ENCODE data around the gene ZBED5. TPM values are rescaled to one million over a fixed set of nuclear protein-coding genes. Genes with fewer than 3 reads are reported as not detected.
A peak's percentile ranks its signal among the peaks of the same experiment; 100 is the strongest.

Gene ZBED5
- polyA plus RNA-seq, 3 donors: 8.1 to 45.8 (median 10.3) TPM

DNA sequence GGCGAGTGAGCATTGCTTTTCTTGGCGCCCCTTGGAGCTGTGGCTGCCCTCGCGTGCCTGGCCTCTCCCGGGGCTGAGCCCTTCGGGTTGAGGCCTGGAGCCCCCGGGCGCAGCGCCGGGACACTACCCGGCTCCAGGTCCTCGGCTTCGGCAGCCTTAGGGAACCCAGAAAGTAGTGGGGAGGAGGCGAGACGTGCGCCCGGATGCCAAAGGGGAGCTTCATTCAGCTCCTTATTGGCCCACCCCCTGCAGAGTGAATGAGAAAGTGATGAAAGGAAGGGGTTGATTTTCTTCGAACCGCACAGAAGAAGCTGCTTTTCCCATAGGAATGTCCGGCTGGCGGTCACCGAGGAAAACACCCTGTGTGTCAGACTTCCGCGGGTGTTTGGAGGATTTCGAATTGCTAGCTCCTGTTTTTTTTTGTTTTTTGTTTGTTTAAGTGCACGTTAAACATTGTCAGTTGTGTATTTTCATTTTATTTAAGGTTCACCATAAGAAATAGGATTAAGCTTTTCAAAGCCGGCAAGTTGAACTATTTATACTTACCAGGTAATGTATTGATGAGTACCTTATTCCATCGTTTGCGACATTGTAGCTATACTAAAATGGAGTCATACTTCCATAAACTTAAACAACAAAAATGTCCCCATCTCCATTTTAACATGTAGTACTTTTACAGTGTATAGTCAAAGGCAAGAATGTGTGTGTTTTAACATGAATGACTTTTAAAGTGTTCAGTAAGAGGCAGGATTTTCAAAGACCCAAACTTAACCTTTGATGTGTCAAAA, 48.3 kb downstream of the ZBED5 start:
- intact Hi-C loops (cut with micrococcal nuclease): loop anchor here (2.0 to 10.0 kb wide), 4 partner anchors 47 to 1035 kb away; partner anchors contain the start of genes USP47 (in 1 of the 2) and ZBED5 (in 1 of the 2)
- no peaks in the 10 kb centered on the region for H3K9me3 Mint-ChIP-seq
- Histone ChIP-seq H3K4me2 (replicated peaks; ENCODE audit: extremely low read depth, low read length, poor library complexity, severe bottlenecking) (peak overlapping the region; percentile 91), H3K4me3 (replicated peaks in 1 of 3; ENCODE audit: low read depth in 2 of 3, low read length in 3 of 3) (peak overlapping the region; percentile 53 to 99 (median 95)), H3K27ac (ENCODE audit: low read depth in 1 of 2, low read length in 2 of 2) (peak overlapping the region; percentile 95 to 97), H3K9me3 (replicated peaks in 1 of 2; ENCODE audit: control insufficient read depth in 1 of 2, insufficient read depth in 1 of 2, low read length in 2 of 2) (no peaks in the 10 kb centered on the region), H4K20me1 (ENCODE audit: insufficient read depth, low read length) (peaks cover 38% of the 10 kb centered on the region), H3K9ac (ENCODE audit: insufficient read depth, low read length, poor library complexity, severe bottlenecking) (peak overlapping the region; percentile 87), H3K79me2 (ENCODE audit: insufficient read depth, low read length) (peaks cover 38% of the 10 kb centered on the region), H3K36me3 (replicated peaks in 1 of 2; ENCODE audit: control insufficient read depth in 1 of 2, insufficient read depth in 2 of 2, low read length in 2 of 2) (peaks cover 26 to 27% of the 10 kb centered on the region in 2 donors), H2AFZ (ENCODE audit: insufficient read depth, low read depth, low read length, poor library complexity, severe bottlenecking) (peak overlapping the region; percentile 100), H3K4me1 (ENCODE audit: control insufficient read depth in 1 of 2, insufficient read depth in 2 of 2, low read length in 2 of 2) (peaks cover 27 to 43% of the 10 kb centered on the region in 2 donors), H3K27me3 (ENCODE audit: control insufficient read depth in 2 of 2, insufficient read depth in 2 of 2, low read length in 2 of 2) (no peaks in the 10 kb centered on the region)
- DNase-seq: peak in 1 of 3 donors; percentile 51
- H3K27ac Mint-ChIP-seq: peak overlapping the region; percentile 92 to 97 (median 95)
- peaks cover 25 to 27% of the 10 kb centered on the region in 2 donors for H3K36me3 Mint-ChIP-seq
- peaks cover 35% of the 10 kb centered on the region for H3K4me1 Mint-ChIP-seq
- under 1% methylated on average over 22 of the region's 29 CpGs for WGBS (ENCODE audit: insufficient coverage)
- TF ChIP-seq, protein P1, sequence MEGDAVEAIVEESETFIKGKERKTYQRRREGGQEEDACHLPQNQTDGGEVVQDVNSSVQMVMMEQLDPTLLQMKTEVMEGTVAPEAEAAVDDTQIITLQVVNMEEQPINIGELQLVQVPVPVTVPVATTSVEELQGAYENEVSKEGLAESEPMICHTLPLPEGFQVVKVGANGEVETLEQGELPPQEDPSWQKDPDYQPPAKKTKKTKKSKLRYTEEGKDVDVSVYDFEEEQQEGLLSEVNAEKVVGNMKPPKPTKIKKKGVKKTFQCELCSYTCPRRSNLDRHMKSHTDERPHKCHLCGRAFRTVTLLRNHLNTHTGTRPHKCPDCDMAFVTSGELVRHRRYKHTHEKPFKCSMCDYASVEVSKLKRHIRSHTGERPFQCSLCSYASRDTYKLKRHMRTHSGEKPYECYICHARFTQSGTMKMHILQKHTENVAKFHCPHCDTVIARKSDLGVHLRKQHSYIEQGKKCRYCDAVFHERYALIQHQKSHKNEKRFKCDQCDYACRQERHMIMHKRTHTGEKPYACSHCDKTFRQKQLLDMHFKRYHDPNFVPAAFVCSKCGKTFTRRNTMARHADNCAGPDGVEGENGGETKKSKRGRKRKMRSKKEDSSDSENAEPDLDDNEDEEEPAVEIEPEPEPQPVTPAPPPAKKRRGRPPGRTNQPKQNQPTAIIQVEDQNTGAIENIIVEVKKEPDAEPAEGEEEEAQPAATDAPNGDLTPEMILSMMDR (IDR thresholded peaks at IDR 0.05): no peak
- H3K27me3 Mint-ChIP-seq (ENCODE audit: low read depth in 3 of 3): peaks cover 0 to 2% (median 0%) of the 10 kb centered on the region in 3 donors
- H3K4me3 Mint-ChIP-seq: peak overlapping the region; percentile 96 to 97

DNA sequence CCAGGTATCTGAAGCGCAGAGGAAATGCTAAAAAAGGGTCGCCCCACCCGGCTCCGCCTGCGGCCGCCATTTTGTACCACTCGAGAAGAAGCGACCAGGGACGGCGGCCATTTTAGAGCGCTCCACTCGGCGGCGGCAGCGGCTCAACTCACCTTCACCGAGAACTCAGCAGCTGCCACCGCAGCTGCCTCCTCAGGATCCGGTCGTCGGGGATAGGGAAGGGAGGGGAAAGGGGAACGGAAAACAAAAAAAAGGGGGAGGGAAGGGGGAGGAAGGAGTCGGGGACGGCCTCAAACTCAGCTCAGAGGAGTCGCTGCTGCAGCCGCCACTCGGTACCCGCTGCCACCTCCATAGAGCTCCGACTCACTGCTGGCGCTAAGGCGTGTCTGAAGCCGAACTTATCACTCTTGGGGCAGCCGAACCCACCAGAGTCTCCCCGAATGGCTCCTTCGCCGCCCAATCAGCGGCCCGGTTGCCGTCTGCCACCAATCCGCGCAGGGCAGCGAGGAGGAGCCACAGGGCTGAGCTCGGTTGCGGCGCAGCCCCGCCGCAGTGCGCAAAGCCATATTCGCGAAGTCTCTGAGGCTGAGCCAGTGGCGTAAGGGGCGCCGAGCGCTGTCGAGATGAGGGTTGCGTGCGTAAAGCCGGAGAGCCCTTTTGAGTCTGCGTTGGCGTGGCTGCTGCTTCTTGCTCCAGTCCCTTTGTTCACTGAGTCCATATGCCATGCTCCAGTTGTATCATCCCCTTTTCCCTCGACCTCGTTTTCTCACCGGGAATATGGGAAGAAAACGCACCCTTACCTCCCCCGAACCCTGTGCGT, 49.1 kb downstream of the ZBED5 start, which contains the start of gene EIF4G2:
Gene EIF4G2 (minus strand): TSS at position 374 of the 820 bp plus-strand sequence.
- peak within 1 kb of the TSS; percentile 95 to 97 for H3K27ac ChIP-seq (ENCODE audit: low read depth in 1 of 2, low read length in 2 of 2)
- peak within 1 kb of the TSS; percentile 100 for H2AFZ ChIP-seq (ENCODE audit: insufficient read depth, low read depth, low read length, poor library complexity, severe bottlenecking)
- peaks cover 34 to 35% of the 10 kb centered on the region in 2 donors for H3K36me3 ChIP-seq (replicated peaks in 1 of 2; ENCODE audit: control insufficient read depth in 1 of 2, insufficient read depth in 2 of 2, low read length in 2 of 2)
- peaks cover 46% of the 10 kb centered on the region for H3K79me2 ChIP-seq (ENCODE audit: insufficient read depth, low read length)
- H3K9ac ChIP-seq (ENCODE audit: insufficient read depth, low read length, poor library complexity, severe bottlenecking): peak within 1 kb of the TSS; percentile 98
- Mint-ChIP-seq H3K4me3 (peak within 1 kb of the TSS; percentile 96 to 97), H3K27me3 (ENCODE audit: low read depth in 3 of 3) (no peaks in the 10 kb centered on the region), H3K9me3 (no peaks in the 10 kb centered on the region), H3K4me1 (peaks cover 32% of the 10 kb centered on the region), H3K27ac (peak within 1 kb of the TSS; percentile 95 to 99 (median 97)), H3K36me3 (peaks cover 33 to 35% of the 10 kb centered on the region in 2 donors)
- peak within 1 kb of the TSS; percentile 91 for H3K4me2 ChIP-seq (replicated peaks; ENCODE audit: extremely low read depth, low read length, poor library complexity, severe bottlenecking)
- H3K4me1 ChIP-seq (ENCODE audit: control insufficient read depth in 1 of 2, insufficient read depth in 2 of 2, low read length in 2 of 2): peaks cover 27 to 43% of the 10 kb centered on the region in 2 donors
- WGBS (ENCODE audit: insufficient coverage): under 1% methylated on average over 59 of the region's 65 CpGs
- intact Hi-C loops (cut with micrococcal nuclease): loop anchor here (2.0 to 10.0 kb wide), 4 partner anchors 48 to 1036 kb away; partner anchors contain the start of genes USP47 (in 1 of the 2) and ZBED5 (in 1 of the 2)
- TF ChIP-seq, protein P1 (IDR thresholded peaks at IDR 0.05): no peak
- DNase-seq: peak; percentile 99
- no peaks in the 10 kb centered on the region for H3K27me3 ChIP-seq (ENCODE audit: control insufficient read depth in 2 of 2, insufficient read depth in 2 of 2, low read length in 2 of 2)
- no peaks in the 10 kb centered on the region for H3K9me3 ChIP-seq (replicated peaks in 1 of 2; ENCODE audit: control insufficient read depth in 1 of 2, insufficient read depth in 1 of 2, low read length in 2 of 2)
- H3K4me3 ChIP-seq (replicated peaks in 1 of 3; ENCODE audit: low read depth in 2 of 3, low read length in 3 of 3): peak within 1 kb of the TSS; percentile 95 to 99 (median 95)
- H4K20me1 ChIP-seq (ENCODE audit: insufficient read depth, low read length): peaks cover 46% of the 10 kb centered on the region

Measured in CD14-positive monocyte (primary cell).